ENCODE data around the gene PRSS36.
"Not testable (repeated sequence)": the region's sequence is repeated elsewhere in the genome, so short reads cannot be mapped to it uniquely, and the experiment has no call there.

PRSS36 gene

GRCh38 chr16:31118223-31119155 lies 31.4 kb downstream of the PRSS36 start:
- no peak for DNase-seq

GRCh38 chr16:31117384-31118222 lies 32.3 kb downstream of the PRSS36 start, which contains the start of gene KAT8:
Gene KAT8, plus strand, starts transcription at chr16:31117664. Its CDS starts 18 bp downstream, at chr16:31117682.
- peak; percentile 97 for DNase-seq

- no peak for DNase-seq
These were observed 35.4 kb downstream of the PRSS36 start for GRCh38 chr16:31114468-31114867.

- no peak for DNase-seq
These were observed 36.4 kb downstream of the PRSS36 start for GRCh38 chr16:31113121-31114120.

GRCh38 chr16:31112711-31113110 lies 37.2 kb downstream of the PRSS36 start:
- DNase-seq, result no peak

- DNase-seq, result no peak
These were observed 37.9 kb downstream of the PRSS36 start for GRCh38 chr16:31111881-31112466.

- DNase-seq, result no peak
These were observed 39.5 kb downstream of the PRSS36 start for GRCh38 chr16:31110106-31111034.

- DNase-seq, result no peak
These were observed 40.2 kb downstream of the PRSS36 start for GRCh38 chr16:31109622-31110021.

GRCh38 chr16:31108794-31109558 lies 40.9 kb downstream of the PRSS36 start:
- DNase-seq, result no peak

- DNase-seq, result peak; percentile 62
These were observed 41.7 kb downstream of the PRSS36 start, which contains the start of gene BCKDK for GRCh38 chr16:31108035-31108793. Gene BCKDK, plus strand, starts transcription at chr16:31108386. Its CDS starts 838 bp downstream, at chr16:31109224.

GRCh38 chr16:31107465-31107867 lies 42.4 kb downstream of the PRSS36 start:
- no peak for DNase-seq

GRCh38 chr16:31106509-31107464 lies 43.1 kb downstream of the PRSS36 start:
- no peak for DNase-seq

- DNase-seq, result peak; percentile 76
These were observed 44.1 kb downstream of the PRSS36 start for GRCh38 chr16:31105677-31106213.

GRCh38 chr16:31100876-31101641 lies 48.8 kb downstream of the PRSS36 start:
- DNase-seq, result not testable (repeated sequence)

GRCh38 chr16:31099860-31100638 lies 49.8 kb downstream of the PRSS36 start:
- DNase-seq, result no peak

Measured in DMS153 (cell line).